Neural crest cell (in vitro differentiated cells): ENCODE measurements around the gene VAMP4. TPM values are rescaled to one million over a fixed set of nuclear protein-coding genes. Genes with fewer than 3 reads are reported as not detected.

Experiments used
- DNase-seq: peaks from one replicate; pipeline ENCODE4 v3.0.0; 2021; ENCODE audit warnings: low read depth, mixed read lengths, low spot score
- H3K27ac Mint-ChIP-seq: one replicate; pipeline ENCODE4 v1.8.0; 2021; ENCODE audit warnings: mild to moderate bottlenecking, mixed read lengths; ENCODE audit not compliant: unreplicated experiment
- H3K27me3 Mint-ChIP-seq: 2 replicates; pipeline ENCODE4 v1.8.0; 2021; ENCODE audit warnings: low read depth, mild to moderate bottlenecking, mixed read lengths
- H3K36me3 Mint-ChIP-seq: 2 replicates; pipeline ENCODE4 v1.8.0; 2021; ENCODE audit warnings: low read depth, mild to moderate bottlenecking, mixed read lengths
- H3K4me1 Mint-ChIP-seq: 2 replicates; pipeline ENCODE4 v1.8.0; 2021; ENCODE audit warnings: mixed read lengths
- H3K4me3 Mint-ChIP-seq: one replicate; pipeline ENCODE4 v1.8.0; 2021; ENCODE audit warnings: mild to moderate bottlenecking, mixed read lengths
- H3K9me3 Mint-ChIP-seq: 2 replicates; pipeline ENCODE4 v1.8.0; 2021; ENCODE audit warnings: mixed read lengths
- total RNA-seq: library from RNA; stranded (reverse); gene quantifications from 2 replicates; pipeline ENCODE4 v1.2.1, GENCODE V29; 2021
- TF ChIP-seq, protein P1 (sequence below): fragments of 200-600 bp; sonication (generic); conservative IDR thresholded peaks from 2 replicates; pipeline ENCODE4 v1.5.0; 2021; ENCODE audit warnings: antibody characterized with exemption, mild to moderate bottlenecking

The VAMP4 gene
- total RNA-seq, 1 donor from 2014 or later: 10.3 TPM

DNA sequence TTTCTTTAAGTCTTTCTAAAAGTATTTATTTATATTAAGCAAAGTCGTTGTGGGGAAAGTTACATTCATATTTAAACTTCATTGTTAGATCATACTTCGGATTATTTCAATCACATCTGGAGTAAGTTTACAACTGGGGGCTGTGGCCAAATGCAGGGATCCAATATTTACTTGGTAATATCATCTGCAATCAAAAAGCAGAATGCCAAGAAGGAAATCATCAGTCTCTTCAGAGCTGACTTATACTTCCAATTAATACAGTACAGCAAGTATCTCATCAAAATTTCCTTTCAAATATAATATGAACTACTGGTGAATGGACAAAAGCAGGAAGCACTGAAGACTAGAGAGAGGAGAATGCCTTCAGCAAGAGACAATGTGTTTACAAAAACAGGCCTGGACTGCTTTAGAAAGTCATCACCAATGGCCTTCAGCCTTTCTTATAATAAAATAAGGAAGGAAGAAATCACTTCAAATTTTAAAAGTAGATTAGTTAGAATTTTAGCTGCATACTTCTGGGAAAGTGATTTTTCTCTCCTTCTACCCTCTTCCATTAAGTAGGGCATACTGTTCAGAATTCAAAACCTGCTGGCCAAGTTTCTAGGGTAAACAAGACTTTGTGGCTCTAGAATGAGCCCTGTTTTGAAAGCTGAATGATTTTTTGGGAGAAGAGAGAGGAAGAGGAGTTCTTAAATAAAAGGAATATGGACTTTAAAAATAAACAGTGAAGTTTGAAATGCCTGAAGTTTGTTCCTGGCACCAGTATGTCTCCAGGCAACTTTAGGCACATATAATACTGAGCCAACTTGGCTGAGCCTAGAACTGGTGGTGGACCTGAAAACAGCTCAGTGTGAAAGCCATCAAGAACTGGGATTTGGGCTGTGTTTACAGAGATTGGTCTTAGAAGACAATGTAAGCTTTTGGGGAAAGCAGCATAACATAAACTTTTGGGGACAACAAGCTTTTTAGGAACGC, 67.1 kb downstream of the VAMP4 start:
- H3K36me3 Mint-ChIP-seq: no peaks in the 10 kb centered on the region
- H3K27me3 Mint-ChIP-seq: no peaks in the 10 kb centered on the region
- TF ChIP-seq, protein P1, sequence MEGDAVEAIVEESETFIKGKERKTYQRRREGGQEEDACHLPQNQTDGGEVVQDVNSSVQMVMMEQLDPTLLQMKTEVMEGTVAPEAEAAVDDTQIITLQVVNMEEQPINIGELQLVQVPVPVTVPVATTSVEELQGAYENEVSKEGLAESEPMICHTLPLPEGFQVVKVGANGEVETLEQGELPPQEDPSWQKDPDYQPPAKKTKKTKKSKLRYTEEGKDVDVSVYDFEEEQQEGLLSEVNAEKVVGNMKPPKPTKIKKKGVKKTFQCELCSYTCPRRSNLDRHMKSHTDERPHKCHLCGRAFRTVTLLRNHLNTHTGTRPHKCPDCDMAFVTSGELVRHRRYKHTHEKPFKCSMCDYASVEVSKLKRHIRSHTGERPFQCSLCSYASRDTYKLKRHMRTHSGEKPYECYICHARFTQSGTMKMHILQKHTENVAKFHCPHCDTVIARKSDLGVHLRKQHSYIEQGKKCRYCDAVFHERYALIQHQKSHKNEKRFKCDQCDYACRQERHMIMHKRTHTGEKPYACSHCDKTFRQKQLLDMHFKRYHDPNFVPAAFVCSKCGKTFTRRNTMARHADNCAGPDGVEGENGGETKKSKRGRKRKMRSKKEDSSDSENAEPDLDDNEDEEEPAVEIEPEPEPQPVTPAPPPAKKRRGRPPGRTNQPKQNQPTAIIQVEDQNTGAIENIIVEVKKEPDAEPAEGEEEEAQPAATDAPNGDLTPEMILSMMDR: no peak
- no peak overlapping the region for H3K4me3 Mint-ChIP-seq
- no peak for DNase-seq
- peaks cover 5% of the 10 kb centered on the region for H3K9me3 Mint-ChIP-seq
- no peak overlapping the region for H3K27ac Mint-ChIP-seq
- no peaks in the 10 kb centered on the region for H3K4me1 Mint-ChIP-seq

DNA sequence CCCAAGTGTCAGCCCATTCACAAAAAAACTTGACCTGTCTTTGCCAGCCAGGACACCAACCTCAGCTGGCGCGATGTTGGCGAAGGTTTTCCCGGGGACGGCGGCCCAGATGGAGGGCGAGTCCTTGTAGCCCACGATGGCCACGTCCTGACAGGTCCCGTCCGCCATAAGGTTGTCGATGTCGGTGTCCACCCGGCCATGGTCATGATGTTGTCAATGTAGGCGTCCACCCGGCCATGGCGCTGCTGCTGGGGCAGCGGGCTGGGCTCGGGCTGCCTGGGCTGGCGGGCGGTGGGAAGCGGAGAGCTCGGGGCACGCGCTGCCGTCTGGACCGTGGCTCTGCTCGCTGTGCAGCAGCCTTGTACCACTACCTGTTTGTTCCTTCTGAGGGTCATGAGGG, 71.1 kb downstream of the VAMP4 start:
- no peak overlapping the region for H3K4me3 Mint-ChIP-seq
- no peaks in the 10 kb centered on the region for H3K36me3 Mint-ChIP-seq
- no peak for DNase-seq
- peaks cover 5% of the 10 kb centered on the region for H3K9me3 Mint-ChIP-seq
- TF ChIP-seq, protein P1: no peak
- no peaks in the 10 kb centered on the region for H3K27me3 Mint-ChIP-seq
- H3K4me1 Mint-ChIP-seq: no peaks in the 10 kb centered on the region
- H3K27ac Mint-ChIP-seq: no peak overlapping the region

DNA sequence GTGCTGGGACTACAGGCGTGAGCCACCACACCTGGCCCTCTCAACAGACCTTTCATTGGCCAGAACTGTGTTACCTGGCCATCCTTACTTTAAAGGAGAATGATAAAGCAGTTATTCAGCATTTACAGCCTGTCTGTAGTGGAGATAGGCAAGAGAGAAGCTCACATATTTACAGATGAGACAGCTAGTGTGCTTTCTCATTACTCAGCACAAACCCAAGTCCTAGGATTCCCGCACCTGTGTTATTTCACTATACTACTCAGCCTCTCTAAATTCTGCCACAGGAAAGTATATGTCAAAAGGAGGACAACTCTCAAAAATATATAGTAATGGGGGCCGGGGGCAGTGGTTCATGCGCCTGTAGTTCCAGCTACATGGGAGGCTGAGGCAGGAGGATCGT, 73.5 kb downstream of the VAMP4 start:
- Mint-ChIP-seq H3K27me3 (no peaks in the 10 kb centered on the region), H3K36me3 (no peaks in the 10 kb centered on the region), H3K4me1 (no peaks in the 10 kb centered on the region), H3K27ac (no peak overlapping the region), H3K4me3 (no peak overlapping the region), H3K9me3 (peaks cover 5% of the 10 kb centered on the region)
- TF ChIP-seq, protein P1: no peak
- no peak for DNase-seq

DNA sequence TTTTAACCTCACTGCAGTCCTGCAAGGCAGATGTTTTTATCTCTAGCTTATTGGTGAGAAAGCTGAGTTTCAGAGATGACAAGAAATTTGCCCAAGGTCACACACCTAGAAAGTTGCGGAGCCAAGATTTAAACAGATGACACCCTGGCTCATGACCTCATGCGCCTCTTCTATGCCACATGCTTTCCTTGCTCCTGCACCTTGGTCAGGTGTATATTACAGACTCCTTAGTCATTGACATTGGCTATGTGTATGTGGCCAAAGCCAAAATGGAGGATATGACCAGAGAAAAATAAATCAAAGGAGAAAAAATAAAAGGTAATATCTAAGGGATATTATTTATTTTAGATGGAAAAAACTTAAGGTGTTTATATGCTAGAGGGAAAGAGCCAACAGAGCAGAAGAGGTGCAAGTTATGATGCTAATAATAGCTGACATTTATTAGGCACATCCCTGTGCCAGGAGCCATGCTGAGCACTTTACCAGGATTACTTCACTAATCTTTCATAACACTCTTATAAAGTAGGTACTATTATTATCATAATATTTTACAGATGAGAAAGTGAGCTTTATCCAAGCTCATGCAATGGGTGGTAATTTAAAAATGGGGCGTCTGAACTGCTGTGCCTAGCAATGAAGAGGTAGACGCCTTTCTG, 75.6 kb downstream of the VAMP4 start:
- Mint-ChIP-seq H3K36me3 (no peaks in the 10 kb centered on the region), H3K4me3 (no peak overlapping the region), H3K4me1 (no peaks in the 10 kb centered on the region)

DNA sequence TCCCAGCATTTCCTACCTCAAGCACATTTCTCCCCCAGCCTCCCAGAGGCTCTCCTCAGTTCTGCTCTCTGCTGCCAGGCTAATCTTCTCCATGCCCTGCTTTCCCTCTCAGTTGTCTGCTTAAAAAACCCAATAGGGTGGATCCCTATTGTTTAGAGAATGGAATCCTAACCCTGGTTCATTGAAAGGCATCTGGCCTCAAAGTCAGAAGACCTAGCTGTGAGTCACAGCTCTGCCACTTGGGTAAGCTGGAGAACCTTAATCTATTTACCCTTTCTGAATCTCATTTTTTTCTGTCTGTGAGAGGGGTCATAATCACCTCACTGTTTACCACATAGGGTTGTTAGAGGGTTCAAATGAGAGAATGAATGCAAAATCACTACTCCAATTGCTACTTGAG, 76.9 kb downstream of the VAMP4 start:
- no peak for DNase-seq
- Mint-ChIP-seq H3K27ac (no peak overlapping the region), H3K9me3 (no peaks in the 10 kb centered on the region), H3K27me3 (no peaks in the 10 kb centered on the region), H3K36me3 (no peaks in the 10 kb centered on the region), H3K4me1 (no peaks in the 10 kb centered on the region), H3K4me3 (no peak overlapping the region)
- TF ChIP-seq, protein P1: no peak

More for the DNA sequence above, 75.6 kb downstream of the VAMP4 start:
- H3K9me3 Mint-ChIP-seq: no peaks in the 10 kb centered on the region
- no peaks in the 10 kb centered on the region for H3K27me3 Mint-ChIP-seq
- TF ChIP-seq, protein P1: no peak
- DNase-seq: no peak
- no peak overlapping the region for H3K27ac Mint-ChIP-seq
